ENCODE data around the gene PANK4.

PANK4 gene

DNA sequence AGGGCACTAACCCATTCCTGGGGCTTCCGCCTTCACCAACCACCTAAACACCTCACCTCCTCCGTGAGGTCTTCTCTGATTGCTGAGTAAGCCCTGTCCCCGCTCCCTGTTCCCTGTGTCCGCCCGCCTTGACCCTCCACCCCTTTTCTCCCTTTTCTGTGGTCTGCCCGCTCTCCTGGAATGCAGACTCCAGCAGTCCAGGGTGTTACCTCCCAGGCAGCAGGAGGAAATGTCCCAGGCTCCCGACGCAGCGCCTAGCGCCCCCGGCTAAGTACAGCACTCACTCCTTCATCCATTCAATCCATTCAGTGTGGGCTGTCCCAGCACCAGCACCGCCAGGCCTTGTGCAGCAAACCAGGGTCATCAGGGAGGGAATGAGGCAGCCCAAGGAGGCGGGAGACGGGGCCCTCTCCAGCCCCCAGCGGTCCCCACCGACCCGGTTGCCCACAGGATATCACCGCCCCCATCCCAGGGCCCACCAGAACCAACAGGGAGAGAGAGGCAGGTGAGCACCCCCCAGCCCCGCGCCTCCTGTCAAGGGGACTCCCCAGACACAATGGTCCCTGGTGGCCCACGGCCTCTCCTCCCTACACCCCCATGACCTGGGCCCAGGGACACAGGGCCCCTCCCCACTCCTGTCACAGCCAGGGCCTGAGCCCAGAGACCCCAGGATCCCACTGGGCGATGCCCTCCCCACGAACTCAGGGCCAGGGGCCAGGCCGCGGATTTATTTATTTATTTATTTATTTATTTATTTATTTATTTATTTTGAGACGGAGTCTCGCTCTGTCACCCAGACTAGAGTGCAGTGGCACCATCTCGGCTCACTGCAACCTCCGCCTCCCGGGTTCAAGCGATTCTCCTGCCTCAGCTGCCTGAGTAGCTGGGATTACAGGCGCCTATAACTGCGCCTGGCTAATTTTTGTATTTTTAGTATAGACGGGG is 40.0 kb upstream of the PANK4 start:
- no peaks in the 10 kb centered on the region for H3K79me2 ChIP-seq (ENCODE audit: control insufficient read depth, insufficient read depth, low read length, unreplicated experiment)
- no peak overlapping the region for H2AFZ ChIP-seq (ENCODE audit: low read length, unreplicated experiment)
- H3K4me1 ChIP-seq (ENCODE audit: control insufficient read depth, insufficient read depth, low read length, unreplicated experiment), result no peaks in the 10 kb centered on the region
- no peaks in the 10 kb centered on the region for H3K36me3 ChIP-seq (ENCODE audit: insufficient read depth, low read length)
- peaks cover 8% of the 10 kb centered on the region; the same call in 1 of the 2 replicates for H3K27me3 ChIP-seq (ENCODE audit: insufficient read depth, low read length)
- no peak overlapping the region for H3K27ac ChIP-seq (ENCODE audit: low read depth, low read length)
- no peak overlapping the region for H3K4me3 ChIP-seq (ENCODE audit: low read depth, low read length)

DNA sequence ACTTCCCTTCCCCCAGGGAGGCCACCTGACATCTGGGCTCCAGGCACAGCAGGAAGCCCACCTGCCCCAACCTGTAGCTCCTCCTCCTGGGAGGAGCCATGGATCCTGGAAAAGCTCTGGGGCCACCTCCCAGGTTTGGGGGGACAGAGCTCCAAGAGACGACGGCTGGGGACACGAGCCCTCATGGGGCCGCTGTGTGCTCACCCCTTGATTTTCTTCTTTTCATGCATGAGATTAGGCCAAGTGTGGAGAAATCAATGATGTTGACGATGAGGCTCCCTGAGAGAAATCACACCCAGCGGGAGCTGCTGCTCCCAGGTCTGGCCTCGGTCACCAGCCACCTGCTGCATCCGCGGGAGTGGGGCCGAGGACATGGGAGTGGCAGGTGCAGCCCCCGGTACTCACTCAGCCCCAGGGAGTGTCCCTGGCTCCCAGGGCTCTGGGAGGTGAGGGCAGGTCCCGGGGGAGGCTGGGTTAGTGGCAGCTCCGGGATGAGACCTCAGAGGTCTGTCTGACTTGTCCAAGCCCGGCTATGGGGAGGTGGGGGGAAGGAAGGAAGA is 38.5 kb upstream of the PANK4 start:
- H3K27me3 ChIP-seq (ENCODE audit: insufficient read depth, low read length), result no peaks in the 10 kb centered on the region; the same call in 1 of the 2 replicates
- H3K36me3 ChIP-seq (ENCODE audit: insufficient read depth, low read length), result no peaks in the 10 kb centered on the region
- no peak overlapping the region for H2AFZ ChIP-seq (ENCODE audit: low read length, unreplicated experiment)
- no peaks in the 10 kb centered on the region for H3K4me1 ChIP-seq (ENCODE audit: control insufficient read depth, insufficient read depth, low read length, unreplicated experiment)
- H3K27ac ChIP-seq (ENCODE audit: low read depth, low read length), result no peak overlapping the region
- H3K4me3 ChIP-seq (ENCODE audit: low read depth, low read length), result no peak overlapping the region
- H3K79me2 ChIP-seq (ENCODE audit: control insufficient read depth, insufficient read depth, low read length, unreplicated experiment), result no peaks in the 10 kb centered on the region

DNA sequence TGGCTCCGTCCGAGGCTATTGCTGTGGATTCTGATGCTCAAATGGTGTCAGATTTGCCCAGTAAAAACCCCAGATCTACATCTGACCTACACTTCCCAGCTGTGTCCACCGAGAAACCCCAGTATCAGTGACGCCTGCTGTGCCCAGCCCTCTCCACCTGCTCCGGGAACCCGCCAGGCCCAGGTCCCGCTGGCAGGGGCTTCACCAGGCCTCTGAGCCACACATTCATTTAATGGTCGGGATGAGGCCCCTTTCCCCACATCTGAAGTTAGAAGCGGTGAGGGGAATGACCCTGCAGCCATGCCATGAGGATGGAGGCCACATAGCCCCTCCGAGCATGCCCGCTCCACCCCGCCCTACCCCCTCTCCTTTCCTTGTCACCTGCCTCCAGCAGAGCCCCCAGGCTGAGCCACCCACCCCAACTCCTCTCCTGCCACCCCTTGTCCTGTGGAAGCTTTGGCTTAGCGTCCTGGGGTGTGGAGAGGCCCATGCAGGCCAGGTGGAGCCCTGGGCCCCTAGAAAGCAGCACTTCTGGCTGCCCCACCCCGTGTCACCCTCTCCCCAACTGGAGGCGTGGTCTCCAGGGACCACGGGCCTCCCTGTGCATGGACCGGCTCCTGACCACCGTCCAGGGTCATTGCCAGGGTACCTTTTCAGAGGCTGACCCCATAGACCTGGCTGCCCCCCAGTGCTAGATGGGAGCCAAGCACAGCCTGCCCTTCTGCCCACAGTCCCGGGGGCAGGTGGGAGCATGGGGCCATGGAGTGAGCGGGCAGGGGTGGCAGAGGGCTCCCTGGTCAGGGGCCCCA is 37.8 kb upstream of the PANK4 start:
- H3K79me2 ChIP-seq (ENCODE audit: control insufficient read depth, insufficient read depth, low read length, unreplicated experiment), result no peaks in the 10 kb centered on the region
- no peaks in the 10 kb centered on the region for H3K36me3 ChIP-seq (ENCODE audit: insufficient read depth, low read length)
- H2AFZ ChIP-seq (ENCODE audit: low read length, unreplicated experiment), result no peak overlapping the region
- H3K27ac ChIP-seq (ENCODE audit: low read depth, low read length), result no peak overlapping the region
- no peaks in the 10 kb centered on the region; the same call in 1 of the 2 replicates for H3K27me3 ChIP-seq (ENCODE audit: insufficient read depth, low read length)
- no peaks in the 10 kb centered on the region for H3K4me1 ChIP-seq (ENCODE audit: control insufficient read depth, insufficient read depth, low read length, unreplicated experiment)
- no peak overlapping the region for H3K4me3 ChIP-seq (ENCODE audit: low read depth, low read length)

DNA sequence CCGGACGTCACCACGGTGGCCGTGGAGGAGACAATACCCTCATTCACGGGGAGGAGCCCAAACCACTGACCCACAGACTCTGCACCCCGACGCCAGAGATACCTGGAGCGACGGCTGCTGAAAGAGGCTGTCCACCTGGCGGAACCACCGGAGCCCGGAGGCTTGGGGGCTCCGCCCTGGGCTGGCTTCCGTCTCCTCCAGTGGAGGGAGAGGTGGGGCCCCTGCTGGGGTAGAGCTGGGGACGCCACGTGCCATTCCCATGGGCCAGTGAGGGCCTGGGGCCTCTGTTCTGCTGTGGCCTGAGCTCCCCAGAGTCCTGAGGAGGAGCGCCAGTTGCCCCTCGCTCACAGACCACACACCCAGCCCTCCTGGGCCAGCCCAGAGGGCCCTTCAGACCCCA is 36.8 kb upstream of the PANK4 start:
- no peak overlapping the region for H3K27ac ChIP-seq (ENCODE audit: low read depth, low read length)
- H3K27me3 ChIP-seq (ENCODE audit: insufficient read depth, low read length), result no peaks in the 10 kb centered on the region
- H3K4me1 ChIP-seq (ENCODE audit: control insufficient read depth, insufficient read depth, low read length, unreplicated experiment), result no peaks in the 10 kb centered on the region
- H3K4me3 ChIP-seq (ENCODE audit: low read depth, low read length), result no peak overlapping the region
- no peak overlapping the region for H2AFZ ChIP-seq (ENCODE audit: low read length, unreplicated experiment)
- H3K36me3 ChIP-seq (ENCODE audit: insufficient read depth, low read length), result no peaks in the 10 kb centered on the region
- no peaks in the 10 kb centered on the region for H3K79me2 ChIP-seq (ENCODE audit: control insufficient read depth, insufficient read depth, low read length, unreplicated experiment)

DNA sequence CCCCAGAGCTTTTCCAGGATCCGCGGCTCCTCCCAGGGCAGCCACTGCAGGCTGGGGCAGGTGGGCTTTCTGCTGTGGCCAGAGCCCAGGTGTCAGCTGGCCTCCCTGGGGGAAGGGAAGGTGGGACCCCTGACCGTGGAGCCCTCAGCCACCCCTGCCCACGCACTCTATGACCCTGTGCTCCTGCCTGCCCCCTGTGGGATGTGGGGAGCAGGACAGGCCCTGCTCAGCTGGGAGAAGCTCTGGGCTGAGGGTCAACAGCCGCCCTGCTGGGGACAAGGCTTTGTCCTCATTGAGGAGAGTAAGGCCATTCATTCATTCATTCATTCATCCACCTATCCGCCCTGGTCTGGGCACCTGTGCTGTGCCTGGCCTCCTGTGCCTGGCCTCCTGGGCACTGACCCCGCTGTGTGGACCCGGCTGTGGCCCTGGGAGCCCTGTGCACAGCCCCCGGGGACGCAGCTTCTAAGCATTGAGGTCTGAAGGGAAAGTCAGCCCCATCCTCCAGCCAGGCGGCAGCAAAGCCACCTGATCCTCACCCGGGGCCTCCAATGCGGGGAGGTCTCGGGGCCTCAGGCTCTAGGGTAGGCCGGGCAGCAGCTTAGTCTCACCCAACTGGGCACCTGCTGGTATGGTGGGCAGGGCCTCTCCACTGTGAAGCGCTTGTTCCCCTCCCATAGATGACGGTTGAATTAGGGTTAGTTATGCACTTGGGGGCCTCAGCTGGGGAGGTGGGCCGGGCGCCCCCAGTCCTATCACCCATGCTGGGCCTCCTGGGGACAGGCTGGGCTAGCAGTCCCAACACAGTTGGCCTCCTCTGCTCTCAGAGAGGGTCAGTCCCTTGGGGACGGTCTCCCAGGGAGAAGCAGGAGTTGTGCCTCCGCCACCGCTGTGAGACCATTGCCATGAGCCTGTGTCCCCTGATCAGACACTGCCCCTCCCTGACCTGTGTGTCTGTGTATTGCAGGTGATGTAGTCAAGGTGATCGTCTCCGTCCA is 35.8 kb upstream of the PANK4 start:
- Histone ChIP-seq H3K27ac (ENCODE audit: low read depth, low read length) (no peak overlapping the region), H3K4me1 (ENCODE audit: control insufficient read depth, insufficient read depth, low read length, unreplicated experiment) (peaks cover 1% of the 10 kb centered on the region), H3K27me3 (ENCODE audit: insufficient read depth, low read length) (no peaks in the 10 kb centered on the region), H3K36me3 (ENCODE audit: insufficient read depth, low read length) (no peaks in the 10 kb centered on the region), H3K4me3 (ENCODE audit: low read depth, low read length) (no peak overlapping the region), H3K79me2 (ENCODE audit: control insufficient read depth, insufficient read depth, low read length, unreplicated experiment) (no peaks in the 10 kb centered on the region), H2AFZ (ENCODE audit: low read length, unreplicated experiment) (no peak overlapping the region)

DNA sequence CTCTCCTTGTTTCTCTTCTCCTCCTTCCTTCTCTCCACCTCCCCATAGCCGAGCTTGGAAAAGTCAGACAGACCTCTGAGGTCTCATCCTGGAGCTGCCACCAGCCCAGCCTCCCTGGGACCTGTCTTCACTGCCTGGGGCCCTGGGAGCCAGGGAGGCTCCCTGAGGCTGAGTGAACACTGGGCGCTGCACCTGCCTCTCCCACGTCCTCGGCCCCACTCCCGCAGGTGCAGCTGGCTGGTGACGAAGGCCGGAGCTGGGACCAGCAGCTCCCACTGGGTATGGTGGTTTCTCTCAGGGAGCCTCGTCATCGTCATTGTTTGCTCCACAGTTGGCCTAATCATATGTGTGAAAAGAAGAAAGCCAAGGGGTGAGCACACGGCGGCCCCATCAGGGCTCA is 35.0 kb upstream of the PANK4 start:
- H2AFZ ChIP-seq (ENCODE audit: low read length, unreplicated experiment), result no peak overlapping the region
- no peaks in the 10 kb centered on the region for H3K36me3 ChIP-seq (ENCODE audit: insufficient read depth, low read length)
- no peak overlapping the region for H3K27ac ChIP-seq (ENCODE audit: low read depth, low read length)
- H3K79me2 ChIP-seq (ENCODE audit: control insufficient read depth, insufficient read depth, low read length, unreplicated experiment), result no peaks in the 10 kb centered on the region
- H3K27me3 ChIP-seq (ENCODE audit: insufficient read depth, low read length), result no peaks in the 10 kb centered on the region
- no peak overlapping the region for H3K4me3 ChIP-seq (ENCODE audit: low read depth, low read length)
- H3K4me1 ChIP-seq (ENCODE audit: control insufficient read depth, insufficient read depth, low read length, unreplicated experiment), result peaks cover 6% of the 10 kb centered on the region

DNA sequence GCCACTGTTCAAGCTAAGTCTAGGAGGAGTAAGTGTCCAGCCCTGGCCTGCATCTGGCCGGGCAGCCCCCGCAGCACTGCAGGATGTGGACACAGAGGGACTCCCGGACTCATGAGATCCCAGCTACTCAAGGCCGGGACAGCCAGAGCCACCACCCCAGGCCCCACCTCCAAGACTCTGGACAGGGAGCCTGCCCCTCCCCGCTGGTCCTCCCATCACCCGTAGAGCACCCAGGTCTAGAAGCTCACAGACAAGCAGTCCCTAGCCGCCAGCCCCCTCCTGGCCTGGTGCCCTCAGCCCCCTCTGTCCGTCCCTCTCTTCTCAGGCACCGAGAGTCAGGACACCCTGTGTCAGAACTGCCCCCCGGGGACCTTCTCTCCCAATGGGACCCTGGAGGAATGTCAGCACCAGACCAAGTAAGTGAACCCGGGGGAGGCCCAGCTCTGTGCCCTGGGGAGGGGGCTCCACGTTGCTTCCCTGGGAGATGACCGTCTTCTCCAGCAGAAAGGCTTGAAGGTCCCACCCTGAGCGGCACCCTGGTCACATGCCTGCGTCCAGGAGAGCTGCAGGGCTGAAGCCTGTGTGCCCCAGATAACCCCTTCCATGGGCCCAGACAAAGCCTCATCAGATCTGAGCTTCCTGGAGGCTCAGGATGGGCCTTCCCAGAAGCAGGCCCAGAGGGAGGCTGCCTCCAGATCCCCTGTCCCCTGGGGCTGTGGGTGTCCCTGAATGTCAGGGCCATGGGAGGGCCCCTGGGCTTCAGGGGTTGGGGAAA is 34.1 kb upstream of the PANK4 start:
- no peak overlapping the region for H2AFZ ChIP-seq (ENCODE audit: low read length, unreplicated experiment)
- no peaks in the 10 kb centered on the region for H3K79me2 ChIP-seq (ENCODE audit: control insufficient read depth, insufficient read depth, low read length, unreplicated experiment)
- H3K36me3 ChIP-seq (ENCODE audit: insufficient read depth, low read length), result no peaks in the 10 kb centered on the region
- no peaks in the 10 kb centered on the region for H3K27me3 ChIP-seq (ENCODE audit: insufficient read depth, low read length)
- peaks cover 9% of the 10 kb centered on the region for H3K4me1 ChIP-seq (ENCODE audit: control insufficient read depth, insufficient read depth, low read length, unreplicated experiment)
- H3K4me3 ChIP-seq (ENCODE audit: low read depth, low read length), result no peak overlapping the region
- H3K27ac ChIP-seq (ENCODE audit: low read depth, low read length), result no peak overlapping the region

DNA sequence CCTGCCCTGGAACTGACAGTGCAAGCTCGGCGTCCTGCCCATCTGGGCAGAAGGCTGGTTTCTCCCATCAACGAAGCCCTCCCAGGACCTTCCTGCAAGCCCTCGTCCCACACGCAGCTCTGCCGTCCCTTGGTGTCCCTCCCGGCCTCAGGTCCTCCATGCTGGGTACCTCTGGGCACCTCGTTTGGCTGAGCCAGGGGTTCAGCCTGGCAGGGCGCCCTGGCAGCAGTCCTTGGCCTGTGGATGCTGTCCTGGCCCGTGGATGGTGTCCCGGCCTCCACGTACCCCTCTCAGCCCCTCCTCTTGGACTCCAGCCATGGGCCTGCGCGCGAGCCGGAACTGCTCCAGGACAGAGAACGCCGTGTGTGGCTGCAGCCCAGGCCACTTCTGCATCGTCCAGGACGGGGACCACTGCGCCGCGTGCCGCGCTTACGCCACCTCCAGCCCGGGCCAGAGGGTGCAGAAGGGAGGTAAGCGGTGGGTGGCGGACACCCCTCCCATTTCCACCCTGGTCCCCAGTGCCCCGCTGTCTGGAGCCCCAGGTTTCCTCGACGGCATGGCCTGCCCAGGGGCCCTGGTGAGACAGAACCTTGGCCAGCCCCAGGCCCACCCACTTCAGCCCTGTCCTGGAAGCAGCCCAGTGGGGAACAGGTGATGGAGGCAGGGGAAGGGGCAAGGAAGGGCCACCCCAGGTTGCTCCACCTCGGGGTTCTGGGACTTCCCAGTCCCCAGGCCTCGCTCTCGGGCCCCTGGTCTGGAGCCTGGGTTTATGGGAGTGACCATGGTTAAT is 33.3 kb upstream of the PANK4 start:
- H3K79me2 ChIP-seq (ENCODE audit: control insufficient read depth, insufficient read depth, low read length, unreplicated experiment), result no peaks in the 10 kb centered on the region
- no peaks in the 10 kb centered on the region for H3K36me3 ChIP-seq (ENCODE audit: insufficient read depth, low read length)
- peaks cover 9% of the 10 kb centered on the region for H3K4me1 ChIP-seq (ENCODE audit: control insufficient read depth, insufficient read depth, low read length, unreplicated experiment)
- no peaks in the 10 kb centered on the region for H3K27me3 ChIP-seq (ENCODE audit: insufficient read depth, low read length)
- H3K27ac ChIP-seq (ENCODE audit: low read depth, low read length), result no peak overlapping the region
- no peak overlapping the region for H2AFZ ChIP-seq (ENCODE audit: low read length, unreplicated experiment)
- no peak overlapping the region for H3K4me3 ChIP-seq (ENCODE audit: low read depth, low read length)

DNA sequence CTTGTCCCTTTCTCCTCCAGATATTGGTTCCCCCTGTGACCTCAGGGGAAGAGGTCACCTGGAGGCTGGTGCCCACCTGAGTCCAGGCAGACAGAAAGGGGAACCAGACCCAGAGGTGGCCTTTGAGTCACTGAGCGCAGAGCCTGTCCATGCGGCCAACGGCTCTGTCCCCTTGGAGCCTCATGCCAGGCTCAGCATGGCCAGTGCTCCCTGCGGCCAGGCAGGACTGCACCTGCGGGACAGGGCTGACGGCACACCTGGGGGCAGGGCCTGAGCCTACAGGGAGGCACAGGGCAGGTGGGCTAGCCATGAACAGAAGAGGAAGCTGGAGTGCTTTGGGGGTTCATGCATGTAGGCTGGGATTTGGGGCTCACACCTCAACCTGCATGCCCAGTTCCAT is 32.5 kb upstream of the PANK4 start:
- Histone ChIP-seq H2AFZ (ENCODE audit: low read length, unreplicated experiment) (no peak overlapping the region), H3K4me3 (ENCODE audit: low read depth, low read length) (no peak overlapping the region), H3K36me3 (ENCODE audit: insufficient read depth, low read length) (no peaks in the 10 kb centered on the region), H3K27me3 (ENCODE audit: insufficient read depth, low read length) (no peaks in the 10 kb centered on the region), H3K4me1 (ENCODE audit: control insufficient read depth, insufficient read depth, low read length, unreplicated experiment) (peaks cover 9% of the 10 kb centered on the region), H3K27ac (ENCODE audit: low read depth, low read length) (no peak overlapping the region), H3K79me2 (ENCODE audit: control insufficient read depth, insufficient read depth, low read length, unreplicated experiment) (no peaks in the 10 kb centered on the region)
